HepG2 (cell line): ENCODE measurements around the gene ILDR2. TPM values are rescaled to one million over a fixed set of nuclear protein-coding genes. Genes with fewer than 3 reads are reported as not detected.

ENCODE experiments used
- ATAC-seq: fragments of 200-7000 bp; cut with Tn5 transposase; 3 replicates; pipeline ENCODE4 v1.9.1; 2020; ENCODE audit warnings: mild to moderate bottlenecking, moderate library complexity
- BruUV-seq: library from RNA; stranded (reverse); fragments of 400-500 nt; replicated peaks from 2 replicates; lab custom pipeline; 2021; lab: Mats Ljungman, UMichigan
- CTCF ChIA-PET: fragments of 300-600 bp; formaldehyde crosslinking; extraction: SDS; loops from one replicate; lab custom pipeline; 2021; ENCODE audit warnings: low total read pairs, inconsistent platforms, low intra/inter-chr PET ratio; lab: Yijun Ruan, JAX
- POLR2A ChIA-PET: fragments of 350-600 bp; sonication (Branson Sonifier 250); formaldehyde crosslinking; loops from one replicate; lab custom pipeline; 2020; ENCODE audit warnings: antibody characterized with exemption, inconsistent platforms; lab: Yijun Ruan, JAX
- DNase-seq: peaks from one replicate; pipeline ENCODE4 v3.0.0-alpha.2; 2015; ENCODE audit warnings: low spot score
- FAIRE-seq: peaks from 3 replicates; lab custom pipeline; 2011; peaks lifted over from hg19 to GRCh38; lab: Jason Lieb, UNC
- H2AFZ ChIP-seq: one replicate; pipeline ENCODE4 v1.6.1; 2011; ENCODE audit warnings: low read length, inconsistent platforms
- H3K27ac ChIP-seq: fragments of 300-600 bp; 3 replicates; pipeline ENCODE4 v1.8.0; 2011; ENCODE audit warnings: mixed run types, mild to moderate bottlenecking, mixed read lengths, low read length, inconsistent platforms; ENCODE audit not compliant: insufficient read depth; ENCODE audit errors: extremely low read length
- H3K27me3 ChIP-seq, 2 experiments: fragments of 200-600 bp in 1 of 2; 2 replicates in 1 of 2; 3 replicates in 1 of 2; pipeline versions ENCODE4 v1.6.0 to v1.8.0; 2011; ENCODE audit warnings: low read length in 2 of 2, mild to moderate bottlenecking in 2 of 2, moderate library complexity in 2 of 2, inconsistent platforms in 1 of 2; ENCODE audit not compliant: insufficient read depth in 2 of 2, control insufficient read depth in 1 of 2
- H3K36me3 ChIP-seq, 2 experiments: fragments of 200-600 bp in 1 of 2; replicated peaks in 1 of 2; 2 replicates in 1 of 2; 3 replicates in 1 of 2; pipeline versions ENCODE4 v1.5.1 to v1.8.0; 2011; ENCODE audit warnings: low read length in 2 of 2, inconsistent platforms in 1 of 2; ENCODE audit not compliant: insufficient read depth in 2 of 2, control insufficient read depth in 1 of 2
- H3K4me1 ChIP-seq: 2 replicates; pipeline ENCODE4 v1.5.1; 2012; ENCODE audit warnings: low read length, inconsistent platforms; ENCODE audit not compliant: insufficient read depth
- H3K4me2 ChIP-seq: 2 replicates; pipeline ENCODE4 v1.6.0; 2011; ENCODE audit warnings: low read depth, low read length, inconsistent platforms
- H3K4me3 ChIP-seq, 3 experiments: fragments of 200-600 bp in 1 of 3; sonication (generic), shearing (Covaris generic) in 1 of 3; replicated peaks in 1 of 3; 2 replicates each; pipeline ENCODE4 v1.5.1; 2011 to 2016; ENCODE audit warnings: low read length in 3 of 3, inconsistent platforms in 2 of 3, low read depth in 2 of 3, mild to moderate bottlenecking in 2 of 3, control low read depth in 1 of 3, mixed read lengths in 1 of 3; ENCODE audit not compliant: insufficient read depth in 1 of 3
- H3K79me2 ChIP-seq: one replicate; pipeline ENCODE4 v1.6.1; 2011; ENCODE audit warnings: low read length, inconsistent platforms; ENCODE audit not compliant: insufficient read depth
- H3K9ac ChIP-seq: 2 replicates; pipeline ENCODE4 v1.6.0; 2011; ENCODE audit warnings: mild to moderate bottlenecking, low read depth, low read length, inconsistent platforms; ENCODE audit not compliant: insufficient read depth
- H3K9me3 ChIP-seq: 2 replicates; pipeline ENCODE4 v1.5.1; 2012; ENCODE audit warnings: mild to moderate bottlenecking, low read length
- H4K20me1 ChIP-seq: 2 replicates; pipeline ENCODE4 v1.6.0; 2011; ENCODE audit warnings: inconsistent platforms, mild to moderate bottlenecking, low read length, moderate library complexity; ENCODE audit not compliant: insufficient read depth
- ETV6 ChIP-seq: sonication (generic); formaldehyde crosslinking; conservative IDR thresholded peaks from 2 replicates; pipeline ENCODE4 v1.4.0; 2020; ENCODE audit warnings: missing genetic modification reagents
- FOXJ3 ChIP-seq: sonication (generic); formaldehyde crosslinking; IDR thresholded peaks from 2 replicates; pipeline ENCODE4 v1.4.0; 2020; ENCODE audit warnings: missing genetic modification reagents, mild to moderate bottlenecking, borderline replicate concordance
- JARID2 ChIP-seq: sonication (generic); formaldehyde crosslinking; IDR thresholded peaks from 2 replicates; pipeline ENCODE4 v1.8.1; 2023; ENCODE audit warnings: missing genetic modification reagents, inconsistent platforms; ENCODE audit not compliant: insufficient replicate concordance
- MTA1 ChIP-seq: sonication (generic); formaldehyde crosslinking; IDR thresholded peaks from 2 replicates; pipeline ENCODE4 v1.4.0; 2020; ENCODE audit warnings: missing genetic modification reagents, mild to moderate bottlenecking, borderline replicate concordance
- PHF20 ChIP-seq: sonication (generic); formaldehyde crosslinking; IDR thresholded peaks from 2 replicates; pipeline ENCODE4 v1.5.0; 2020; ENCODE audit warnings: mild to moderate bottlenecking, missing genetic modification reagents
- PRPF4 ChIP-seq: fragments of 200-400 bp; formaldehyde crosslinking; IDR thresholded peaks from 2 replicates; pipeline ENCODE4 v1.6.1; 2016; ENCODE audit warnings: low read length, low read depth; ENCODE audit not compliant: poor library complexity, severe bottlenecking
- SNRNP70 ChIP-seq: fragments of 200-400 bp; formaldehyde crosslinking; IDR thresholded peaks from 2 replicates; pipeline ENCODE4 v1.6.1; 2017; ENCODE audit warnings: mild to moderate bottlenecking, low read depth, low read length, moderate library complexity
- SSRP1 ChIP-seq: IDR thresholded peaks from 2 replicates; pipeline ENCODE4 v1.6.1; 2016; ENCODE audit warnings: control low read depth
- ZBTB42 ChIP-seq: sonication (generic); formaldehyde crosslinking; IDR thresholded peaks from 2 replicates; pipeline ENCODE4 v1.5.0; 2020; ENCODE audit warnings: mild to moderate bottlenecking, missing genetic modification reagents
- ZNF724P ChIP-seq: sonication (generic); formaldehyde crosslinking; IDR thresholded peaks from 2 replicates; pipeline ENCODE4 v1.8.0; 2022; ENCODE audit warnings: missing genetic modification reagents, borderline replicate concordance
- WGBS: methylation state at CpG from one replicate; pipeline ENCODE4 v1.1.6; 2017; ENCODE audit warnings: low lambda C conversion rate; 5-methylcytosine and 5-hydroxymethylcytosine counted together
- in situ Hi-C: cut with HindIII; loops from 2 replicates; pipeline ENCODE4 v1.10.0; 2017; ENCODE audit warnings: low pct_unique_long_range_greater_than_20kb; ENCODE audit not compliant: extremely low pct_ligation_motif_present
- intact Hi-C: fragments of 100-400 bp; cut with micrococcal nuclease; formaldehyde crosslinking; loops from one replicate; pipeline ENCODE4 v1.10.0; 2022; ENCODE audit not compliant: unreplicated experiment
- polyA plus RNA-seq, 8 experiments: library from polyadenylated mRNA; depleted of rRNA in 3 of 8; stranded (reverse) in 7 of 8; unstranded in 1 of 8; fragments of >200 nt; fragmentation: Illumina TruSeq in 4 of 8; extraction: Trizol in 4 of 8; gene quantifications; 2 replicates each; pipeline versions ENCODE4 v1.2.1 to v1.2.3, GENCODE V29; 2011 to 2016; ENCODE audit warnings: low read depth in 4 of 8, missing spikeins in 1 of 8, mixed read lengths in 1 of 8; ENCODE audit not compliant: insufficient read depth in 1 of 8
- total RNA-seq, 5 experiments: library from RNA; depleted of rRNA; stranded (reverse); fragments of >200 nt; fragmentation: Illumina TruSeq; extraction: Trizol; gene quantifications; 2 replicates each; pipeline ENCODE4 v1.2.3, GENCODE V29; 2016; ENCODE audit warnings: low read depth in 1 of 5
- TF ChIP-seq, protein P1 (sequence below): IDR thresholded peaks from 2 replicates; pipeline ENCODE4 v1.6.1; 2016
- TF ChIP-seq, protein P2 (sequence below): sonication (generic); formaldehyde crosslinking; IDR thresholded peaks from 2 replicates; pipeline ENCODE4 v1.4.0; 2020; ENCODE audit warnings: mild to moderate bottlenecking, low read depth, missing genetic modification reagents
- TF ChIP-seq, protein P3 (sequence below): sonication (generic); formaldehyde crosslinking; IDR thresholded peaks from 2 replicates; pipeline ENCODE4 v1.5.0; 2020; ENCODE audit warnings: missing genetic modification reagents

The ILDR2 gene
- total and polyA plus RNA-seq, 2 of the 13 experiments (the other 11 are each of a cell fraction or from before 2014, with no cell fraction given) = 0.04 TPM; not detected in 1

DNA sequence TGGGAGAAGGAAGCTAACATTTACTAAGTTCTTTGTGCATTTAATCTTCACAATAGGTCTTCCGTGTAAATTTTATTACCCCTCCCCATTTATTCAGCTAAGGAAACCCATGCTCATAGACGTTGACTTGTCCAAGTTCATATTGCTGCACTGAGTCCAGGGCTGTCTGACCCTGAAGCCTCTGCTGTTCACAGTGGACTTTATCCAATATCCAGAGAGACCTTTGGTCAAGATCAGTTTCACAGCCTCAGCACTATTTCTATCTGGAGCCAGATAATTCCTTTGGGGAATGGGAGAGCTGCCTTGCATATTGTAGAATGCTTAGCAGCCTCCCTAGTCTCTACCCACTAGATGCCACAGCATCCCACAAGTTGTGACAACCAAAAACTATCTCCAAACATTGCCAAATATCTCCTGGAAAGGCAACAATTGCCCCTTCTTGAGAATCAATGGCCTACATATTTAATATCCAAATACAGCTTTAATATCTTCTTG lies 26.4 kb downstream of the ILDR2 start:
- H3K4me3 ChIP-seq = no peak overlapping the region
- H3K4me2 ChIP-seq = no peak overlapping the region
- 4% methylated on average over 2 of the region's 2 CpGs for WGBS
- H3K27me3 ChIP-seq = peaks cover 0 to 31% of the 10 kb centered on the region in 2 experiments; a peak in 3 of 5 replicates
- ATAC-seq = no peak
- DNase-seq = no peak
- no peaks in the 10 kb centered on the region for H3K4me1 ChIP-seq
- in situ Hi-C loops (no loop called here), intact Hi-C loops (no loop called here)
- no peak for FAIRE-seq
- no peak overlapping the region for H3K27ac ChIP-seq
- H3K36me3 ChIP-seq = no peaks in the 10 kb centered on the region
- POLR2A ChIA-PET = no interaction called here
- H3K79me2 ChIP-seq = no peaks in the 10 kb centered on the region
- H4K20me1 ChIP-seq = no peaks in the 10 kb centered on the region
- H3K9ac ChIP-seq = no peak overlapping the region
- no peaks in the 10 kb centered on the region for H3K9me3 ChIP-seq
- BruUV-seq = no TSS peak
- no peak for TF ChIP-seq SNRNP70
- TF ChIP-seq, protein P1, sequence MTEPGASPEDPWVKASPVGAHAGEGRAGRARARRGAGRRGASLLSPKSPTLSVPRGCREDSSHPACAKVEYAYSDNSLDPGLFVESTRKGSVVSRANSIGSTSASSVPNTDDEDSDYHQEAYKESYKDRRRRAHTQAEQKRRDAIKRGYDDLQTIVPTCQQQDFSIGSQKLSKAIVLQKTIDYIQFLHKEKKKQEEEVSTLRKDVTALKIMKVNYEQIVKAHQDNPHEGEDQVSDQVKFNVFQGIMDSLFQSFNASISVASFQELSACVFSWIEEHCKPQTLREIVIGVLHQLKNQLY (CRISPR knock-in tag) = no peak
- TF ChIP-seq, protein P2, sequence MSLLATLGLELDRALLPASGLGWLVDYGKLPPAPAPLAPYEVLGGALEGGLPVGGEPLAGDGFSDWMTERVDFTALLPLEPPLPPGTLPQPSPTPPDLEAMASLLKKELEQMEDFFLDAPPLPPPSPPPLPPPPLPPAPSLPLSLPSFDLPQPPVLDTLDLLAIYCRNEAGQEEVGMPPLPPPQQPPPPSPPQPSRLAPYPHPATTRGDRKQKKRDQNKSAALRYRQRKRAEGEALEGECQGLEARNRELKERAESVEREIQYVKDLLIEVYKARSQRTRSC (CRISPR knock-in tag) = no peak
- TF ChIP-seq MTA1 (CRISPR knock-in tag) = no peak
- TF ChIP-seq, protein P3, sequence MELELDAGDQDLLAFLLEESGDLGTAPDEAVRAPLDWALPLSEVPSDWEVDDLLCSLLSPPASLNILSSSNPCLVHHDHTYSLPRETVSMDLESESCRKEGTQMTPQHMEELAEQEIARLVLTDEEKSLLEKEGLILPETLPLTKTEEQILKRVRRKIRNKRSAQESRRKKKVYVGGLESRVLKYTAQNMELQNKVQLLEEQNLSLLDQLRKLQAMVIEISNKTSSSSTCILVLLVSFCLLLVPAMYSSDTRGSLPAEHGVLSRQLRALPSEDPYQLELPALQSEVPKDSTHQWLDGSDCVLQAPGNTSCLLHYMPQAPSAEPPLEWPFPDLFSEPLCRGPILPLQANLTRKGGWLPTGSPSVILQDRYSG (CRISPR knock-in tag) = no peak
- TF ChIP-seq ZNF724P = no peak
- no peak for TF ChIP-seq PRPF4
- TF ChIP-seq JARID2 = no peak
- no peak for TF ChIP-seq SSRP1 (CRISPR knock-in tag)
- TF ChIP-seq PHF20 (CRISPR knock-in tag) = no peak
- no peak for TF ChIP-seq ZBTB42 (CRISPR knock-in tag)
- TF ChIP-seq FOXJ3 (CRISPR knock-in tag) = no peak
- TF ChIP-seq ETV6 = no peak
- CTCF ChIA-PET = no interaction called here
- no peak overlapping the region for H2AFZ ChIP-seq
